ENCODE results near the gene IRF2. TPM values are rescaled to one million over a fixed set of nuclear protein-coding genes. Genes with fewer than 3 reads are reported as not detected.

The IRF2 gene
- polyA plus RNA-seq, 2 of the 4 experiments (the other 2 are of a cell fraction) = 11.0 to 23.5 TPM

GRCh38 chr4:184421533-184422155 lies 52.7 kb downstream of the IRF2 start (continued):
- no peak for TF ChIP-seq JUN (IDR thresholded peaks at IDR 0.05)

GRCh38 chr4:184420881-184421416 lies 53.4 kb downstream of the IRF2 start:
- H3K9me3 ChIP-seq = no peaks in the 10 kb centered on the region; the same call in 2 of the 3 replicates
- ChIA-PET CTCF (no interaction called here), POLR2A (no interaction called here)
- DNase-seq (ENCODE audit: low read depth in 1 of 2, low spot score in 1 of 2) (no peak), FAIRE-seq (no peak), ATAC-seq (no peak)
- H3K27ac ChIP-seq = no peak overlapping the region
- H3K4me3 ChIP-seq = no peak overlapping the region
- peaks cover 18% of the 10 kb centered on the region for H3K4me1 ChIP-seq
- WGBS (ENCODE audit: missing lambda C conversion rate) = 96% methylated on average over 5 of the region's 5 CpGs
- no peak overlapping the region for H3K4me2 ChIP-seq
- no peak for TF ChIP-seq KDM5A (IDR thresholded peaks at IDR 0.05)
- TF ChIP-seq EHMT2 (IDR thresholded peaks at IDR 0.05; ENCODE audit: low read depth) = no peak
- no peak for TF ChIP-seq ZC3H11A (IDR thresholded peaks at IDR 0.05)
- TF ChIP-seq HMGXB4 (CRISPR knock-in tag; IDR thresholded peaks at IDR 0.05; ENCODE audit: borderline replicate concordance) = no peak
- no peak for TF ChIP-seq CBX2 (IDR thresholded peaks at IDR 0.05; ENCODE audit: borderline replicate concordance, low read depth)
- TF ChIP-seq BHLHE40 (IDR thresholded peaks at IDR 0.05; ENCODE audit: low read depth, low read length) = no peak
- TF ChIP-seq NR3C1 (IDR thresholded peaks at IDR 0.05) = no peak
- TF ChIP-seq SMC3 (IDR thresholded peaks at IDR 0.05) = no peak
- TF ChIP-seq RFX5 (IDR thresholded peaks at IDR 0.05) = no peak
- TF ChIP-seq RAD21 (conservative IDR thresholded peaks at IDR 0.05 in 1 of 2, IDR thresholded peaks at IDR 0.05 in 1 of 2) = no peak
- no peak for TF ChIP-seq BCL3 (IDR thresholded peaks at IDR 0.05)
- TF ChIP-seq CEBPB (IDR thresholded peaks at IDR 0.05) = no peak
- TF ChIP-seq, protein P1, sequence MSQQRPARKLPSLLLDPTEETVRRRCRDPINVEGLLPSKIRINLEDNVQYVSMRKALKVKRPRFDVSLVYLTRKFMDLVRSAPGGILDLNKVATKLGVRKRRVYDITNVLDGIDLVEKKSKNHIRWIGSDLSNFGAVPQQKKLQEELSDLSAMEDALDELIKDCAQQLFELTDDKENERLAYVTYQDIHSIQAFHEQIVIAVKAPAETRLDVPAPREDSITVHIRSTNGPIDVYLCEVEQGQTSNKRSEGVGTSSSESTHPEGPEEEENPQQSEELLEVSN (IDR thresholded peaks at IDR 0.05; ENCODE audit: borderline replicate concordance, low read depth) = no peak
- TF ChIP-seq EP300 (IDR thresholded peaks at IDR 0.05) = no peak
- TF ChIP-seq ZNF302 (CRISPR knock-in tag; IDR thresholded peaks at IDR 0.05) = no peak
- TF ChIP-seq SREBF2 (IDR thresholded peaks at IDR 0.05) = no peak
- TF ChIP-seq, protein P2, sequence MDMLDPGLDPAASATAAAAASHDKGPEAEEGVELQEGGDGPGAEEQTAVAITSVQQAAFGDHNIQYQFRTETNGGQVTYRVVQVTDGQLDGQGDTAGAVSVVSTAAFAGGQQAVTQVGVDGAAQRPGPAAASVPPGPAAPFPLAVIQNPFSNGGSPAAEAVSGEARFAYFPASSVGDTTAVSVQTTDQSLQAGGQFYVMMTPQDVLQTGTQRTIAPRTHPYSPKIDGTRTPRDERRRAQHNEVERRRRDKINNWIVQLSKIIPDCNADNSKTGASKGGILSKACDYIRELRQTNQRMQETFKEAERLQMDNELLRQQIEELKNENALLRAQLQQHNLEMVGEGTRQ (IDR thresholded peaks at IDR 0.05) = no peak
- TF ChIP-seq FOXS1 (CRISPR knock-in tag; IDR thresholded peaks at IDR 0.05) = no peak

DNA sequence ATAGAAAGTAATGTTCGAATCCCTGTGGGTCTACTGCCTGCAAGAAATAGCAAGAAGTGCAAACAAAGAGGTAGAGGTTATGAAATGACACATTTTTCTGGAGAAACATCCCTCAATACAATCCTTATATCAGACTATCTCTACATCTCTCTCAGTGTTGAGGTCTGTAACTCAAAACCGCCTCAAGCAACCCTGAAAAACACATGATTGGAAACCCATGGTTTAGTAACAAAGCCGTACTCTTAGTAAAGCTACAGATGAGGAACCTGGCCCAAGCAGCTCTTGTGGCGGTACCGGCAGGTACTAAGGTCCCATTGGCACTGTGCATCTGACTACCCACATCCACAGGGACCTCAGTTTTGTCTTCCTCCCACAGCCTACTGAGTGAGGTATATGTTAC lies 53.9 kb downstream of the IRF2 start:
- no peak overlapping the region for H3K27ac ChIP-seq
- ChIA-PET POLR2A (no interaction called here), CTCF (no interaction called here)
- no peak overlapping the region for H3K4me3 ChIP-seq
- no peaks in the 10 kb centered on the region; the same call in 2 of the 3 replicates for H3K9me3 ChIP-seq
- H3K4me1 ChIP-seq = peaks cover 18% of the 10 kb centered on the region
- H3K4me2 ChIP-seq = no peak overlapping the region
- ATAC-seq (no peak), DNase-seq (ENCODE audit: low read depth in 1 of 2, low spot score in 1 of 2) (no peak), FAIRE-seq (no peak)
- 94% methylated on average over 5 of the region's 5 CpGs for WGBS (ENCODE audit: missing lambda C conversion rate)
- TF ChIP-seq JUN (IDR thresholded peaks at IDR 0.05) = no peak
- TF ChIP-seq, protein P3, sequence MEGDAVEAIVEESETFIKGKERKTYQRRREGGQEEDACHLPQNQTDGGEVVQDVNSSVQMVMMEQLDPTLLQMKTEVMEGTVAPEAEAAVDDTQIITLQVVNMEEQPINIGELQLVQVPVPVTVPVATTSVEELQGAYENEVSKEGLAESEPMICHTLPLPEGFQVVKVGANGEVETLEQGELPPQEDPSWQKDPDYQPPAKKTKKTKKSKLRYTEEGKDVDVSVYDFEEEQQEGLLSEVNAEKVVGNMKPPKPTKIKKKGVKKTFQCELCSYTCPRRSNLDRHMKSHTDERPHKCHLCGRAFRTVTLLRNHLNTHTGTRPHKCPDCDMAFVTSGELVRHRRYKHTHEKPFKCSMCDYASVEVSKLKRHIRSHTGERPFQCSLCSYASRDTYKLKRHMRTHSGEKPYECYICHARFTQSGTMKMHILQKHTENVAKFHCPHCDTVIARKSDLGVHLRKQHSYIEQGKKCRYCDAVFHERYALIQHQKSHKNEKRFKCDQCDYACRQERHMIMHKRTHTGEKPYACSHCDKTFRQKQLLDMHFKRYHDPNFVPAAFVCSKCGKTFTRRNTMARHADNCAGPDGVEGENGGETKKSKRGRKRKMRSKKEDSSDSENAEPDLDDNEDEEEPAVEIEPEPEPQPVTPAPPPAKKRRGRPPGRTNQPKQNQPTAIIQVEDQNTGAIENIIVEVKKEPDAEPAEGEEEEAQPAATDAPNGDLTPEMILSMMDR (IDR thresholded peaks at IDR 0.05) = no peak
- no peak for TF ChIP-seq BCL3 (IDR thresholded peaks at IDR 0.05)
- TF ChIP-seq, protein P4, sequence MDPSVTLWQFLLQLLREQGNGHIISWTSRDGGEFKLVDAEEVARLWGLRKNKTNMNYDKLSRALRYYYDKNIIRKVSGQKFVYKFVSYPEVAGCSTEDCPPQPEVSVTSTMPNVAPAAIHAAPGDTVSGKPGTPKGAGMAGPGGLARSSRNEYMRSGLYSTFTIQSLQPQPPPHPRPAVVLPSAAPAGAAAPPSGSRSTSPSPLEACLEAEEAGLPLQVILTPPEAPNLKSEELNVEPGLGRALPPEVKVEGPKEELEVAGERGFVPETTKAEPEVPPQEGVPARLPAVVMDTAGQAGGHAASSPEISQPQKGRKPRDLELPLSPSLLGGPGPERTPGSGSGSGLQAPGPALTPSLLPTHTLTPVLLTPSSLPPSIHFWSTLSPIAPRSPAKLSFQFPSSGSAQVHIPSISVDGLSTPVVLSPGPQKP (IDR thresholded peaks at IDR 0.05; ENCODE audit: low read depth, low read length) = no peak
- TF ChIP-seq SMC3 (IDR thresholded peaks at IDR 0.05) = no peak
- TF ChIP-seq KDM5A (IDR thresholded peaks at IDR 0.05) = no peak
- TF ChIP-seq NR3C1 (IDR thresholded peaks at IDR 0.05) = no peak
- no peak for TF ChIP-seq HMGXB4 (CRISPR knock-in tag; IDR thresholded peaks at IDR 0.05; ENCODE audit: borderline replicate concordance)
- no peak for TF ChIP-seq EP300 (IDR thresholded peaks at IDR 0.05)
- TF ChIP-seq TP53 (CRISPR knock-in tag; IDR thresholded peaks at IDR 0.05) = no peak
- TF ChIP-seq FOSB (CRISPR knock-in tag; IDR thresholded peaks at IDR 0.05) = no peak
